ENCODE measurements around the gene HDAC4.
"Not testable (repeated sequence)": the region's sequence is repeated elsewhere in the genome, so short reads cannot be mapped to it uniquely, and the experiment has no call there.

HDAC4 gene

GRCh38 chr2:239178484-239178883 is 222.3 kb downstream of the HDAC4 start:
- no peak for DNase-seq

- DNase-seq, result no peak
These were observed 222.9 kb downstream of the HDAC4 start for GRCh38 chr2:239177908-239178307.

GRCh38 chr2:239177325-239177724 is 223.5 kb downstream of the HDAC4 start:
- no peak for DNase-seq

GRCh38 chr2:239176138-239176803 is 224.5 kb downstream of the HDAC4 start:
- not testable (repeated sequence) for DNase-seq

GRCh38 chr2:239175181-239175580 is 225.6 kb downstream of the HDAC4 start:
- DNase-seq, result no peak

GRCh38 chr2:239173301-239173700 is 227.5 kb downstream of the HDAC4 start:
- DNase-seq, result no peak

GRCh38 chr2:239171643-239172042 is 229.2 kb downstream of the HDAC4 start:
- DNase-seq, result no peak

- no peak for DNase-seq
These were observed 231.3 kb downstream of the HDAC4 start for GRCh38 chr2:239169311-239170048.

GRCh38 chr2:239168575-239168974 is 232.2 kb downstream of the HDAC4 start:
- DNase-seq, result no peak

- DNase-seq, result no peak
These were observed 232.9 kb downstream of the HDAC4 start for GRCh38 chr2:239167766-239168444.

GRCh38 chr2:239167011-239167673 is 233.7 kb downstream of the HDAC4 start:
- DNase-seq, result no peak

GRCh38 chr2:239166201-239166834 is 234.5 kb downstream of the HDAC4 start:
- no peak for DNase-seq

- no peak for DNase-seq
These were observed 235.5 kb downstream of the HDAC4 start for GRCh38 chr2:239165206-239165831.

GRCh38 chr2:239164335-239164871 is 236.4 kb downstream of the HDAC4 start:
- DNase-seq, result no peak

- no peak for DNase-seq
These were observed 237.0 kb downstream of the HDAC4 start for GRCh38 chr2:239163688-239164334.

- DNase-seq, result no peak
These were observed 237.7 kb downstream of the HDAC4 start for GRCh38 chr2:239162976-239163687.

- DNase-seq, result no peak
These were observed 238.5 kb downstream of the HDAC4 start for GRCh38 chr2:239162141-239162821.

- DNase-seq, result no peak
These were observed 239.1 kb downstream of the HDAC4 start for GRCh38 chr2:239161711-239162140.

GRCh38 chr2:239160226-239161143 is 240.3 kb downstream of the HDAC4 start:
- DNase-seq, result no peak

Measured in cerebellar nuclear complex (tissue), 1 donor.